ENCODE results near the gene TPRN. TPM values are rescaled to one million over a fixed set of nuclear protein-coding genes. Genes with fewer than 3 reads are reported as not detected.

Gene TPRN
- total RNA-seq, 1 experiment from 2014 or later, result 23.0 TPM

DNA sequence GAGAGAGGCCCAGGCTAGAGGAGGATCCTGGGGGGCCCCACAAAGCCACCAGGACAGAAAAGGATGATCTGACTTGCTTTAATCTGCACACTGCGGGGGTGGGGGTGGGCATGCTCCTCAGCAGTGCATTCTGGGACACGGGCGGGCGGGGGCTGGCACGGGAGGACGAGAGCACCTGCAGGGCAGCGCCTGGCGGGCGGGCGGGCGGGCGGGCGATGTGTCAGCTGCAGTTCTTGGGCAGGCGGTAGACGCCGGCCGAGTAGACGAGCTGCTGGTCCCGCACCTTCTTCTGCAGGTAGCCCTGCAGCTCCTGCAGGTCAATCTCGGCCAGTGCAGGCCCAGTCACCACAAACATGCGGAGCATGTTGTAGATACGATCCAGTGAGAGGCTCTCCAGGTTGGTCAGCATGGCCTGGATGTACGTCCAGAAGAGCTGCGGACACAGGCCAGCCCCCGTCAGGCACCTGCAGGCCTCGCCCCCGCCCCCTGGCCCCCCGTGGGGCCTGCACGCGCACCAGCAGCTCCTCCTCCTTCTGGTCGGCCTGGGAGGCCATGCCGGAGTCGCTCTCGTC, 25.7 kb downstream of the TPRN start:
- Histone ChIP-seq H3K36me3 (ENCODE audit: insufficient read depth, low read length, poor library complexity, severe bottlenecking) (no peaks in the 10 kb centered on the region), H3K27ac (ENCODE audit: low read depth, low read length, poor library complexity, severe bottlenecking) (no peak overlapping the region), H3K27me3 (replicated peaks; ENCODE audit: insufficient read depth, low read depth, low read length, poor library complexity) (peaks cover 17% of the 10 kb centered on the region), H3K4me3 (ENCODE audit: low read depth, low read length, poor library complexity, severe bottlenecking) (no peak overlapping the region), H3K9me3 (ENCODE audit: low read depth, low read length, poor library complexity, severe bottlenecking) (no peaks in the 10 kb centered on the region), H3K4me1 (ENCODE audit: insufficient read depth, low read length, poor library complexity, severe bottlenecking) (peaks cover 3% of the 10 kb centered on the region)
- peak; percentile 45 for DNase-seq (ENCODE audit: low spot score)
- BruUV-seq (replicated peaks), result no TSS peak
- CTCF ChIA-PET, result interaction anchor here (0.6 to 1.3 kb wide), 2 partner anchors 56 to 62 kb away, joined by 3 to 8 read pairs; no protein-coding TSS in a partner anchor
- TF ChIP-seq EZH2 (IDR thresholded peaks at IDR 0.05; ENCODE audit: borderline replicate concordance, low read depth, low read length, poor library complexity, severe bottlenecking) (no peak), CTCF (conservative IDR thresholded peaks at IDR 0.05; ENCODE audit: low read depth, low read length) (no peak)
- POLR2A ChIA-PET (ENCODE audit: low non-redundant PET), result interaction anchor here (0.6 kb wide), 1 partner anchor 477 kb away, joined by 3 read pairs; no protein-coding TSS in a partner anchor
- intact Hi-C loops (cut with micrococcal nuclease; ENCODE audit: unreplicated experiment), result no loop called here

- no peak for TF ChIP-seq EZH2 (IDR thresholded peaks at IDR 0.05; ENCODE audit: borderline replicate concordance, low read depth, low read length, poor library complexity, severe bottlenecking)
- TF ChIP-seq CTCF (conservative IDR thresholded peaks at IDR 0.05; ENCODE audit: low read depth, low read length), result no peak
- Histone ChIP-seq H3K4me3 (ENCODE audit: low read depth, low read length, poor library complexity, severe bottlenecking) (no peak overlapping the region), H3K27ac (ENCODE audit: low read depth, low read length, poor library complexity, severe bottlenecking) (no peak overlapping the region), H3K9me3 (ENCODE audit: low read depth, low read length, poor library complexity, severe bottlenecking) (no peaks in the 10 kb centered on the region), H3K4me1 (ENCODE audit: insufficient read depth, low read length, poor library complexity, severe bottlenecking) (peaks cover 3% of the 10 kb centered on the region), H3K27me3 (replicated peaks; ENCODE audit: insufficient read depth, low read depth, low read length, poor library complexity) (peaks cover 24% of the 10 kb centered on the region), H3K36me3 (ENCODE audit: insufficient read depth, low read length, poor library complexity, severe bottlenecking) (no peaks in the 10 kb centered on the region)
- ChIA-PET CTCF (no interaction called here), POLR2A (ENCODE audit: low non-redundant PET) (no interaction called here)
- intact Hi-C loops (cut with micrococcal nuclease; ENCODE audit: unreplicated experiment), result no loop called here
- DNase-seq (ENCODE audit: low spot score), result no peak
- no TSS peak for BruUV-seq (replicated peaks)
Observed at GRCh38 chr9:137173796-137174664, 26.5 kb downstream of the TPRN start.

GRCh38 chr9:137172901-137173795, 27.4 kb downstream of the TPRN start:
- no TSS peak for BruUV-seq (replicated peaks)
- ChIA-PET POLR2A (ENCODE audit: low non-redundant PET) (no interaction called here), CTCF (interaction anchor here (0.6 kb wide), 2 partner anchors 13 to 29 kb away, joined by 3 read pairs; no protein-coding TSS in a partner anchor)
- DNase-seq (ENCODE audit: low spot score), result no peak
- Histone ChIP-seq H3K27me3 (replicated peaks; ENCODE audit: insufficient read depth, low read depth, low read length, poor library complexity) (peaks cover 32% of the 10 kb centered on the region), H3K36me3 (ENCODE audit: insufficient read depth, low read length, poor library complexity, severe bottlenecking) (no peaks in the 10 kb centered on the region), H3K4me3 (ENCODE audit: low read depth, low read length, poor library complexity, severe bottlenecking) (no peak overlapping the region), H3K27ac (ENCODE audit: low read depth, low read length, poor library complexity, severe bottlenecking) (no peak overlapping the region), H3K9me3 (ENCODE audit: low read depth, low read length, poor library complexity, severe bottlenecking) (no peaks in the 10 kb centered on the region), H3K4me1 (ENCODE audit: insufficient read depth, low read length, poor library complexity, severe bottlenecking) (peaks cover 3% of the 10 kb centered on the region)
- no peak for TF ChIP-seq EZH2 (IDR thresholded peaks at IDR 0.05; ENCODE audit: borderline replicate concordance, low read depth, low read length, poor library complexity, severe bottlenecking)
- no peak for TF ChIP-seq CTCF (conservative IDR thresholded peaks at IDR 0.05; ENCODE audit: low read depth, low read length)
- intact Hi-C loops (cut with micrococcal nuclease; ENCODE audit: unreplicated experiment), result no loop called here
